Central memory CD8-positive, alpha-beta T cell (primary cell): ENCODE data around the gene EFHD1.

Source experiments
- ATAC-seq: fragments of 150-1000 bp; cut with Tn5 transposase; replicated peaks from 2 replicates; pipeline ENCODE4 v1.10.0; 2022; ENCODE audit warnings: mild to moderate bottlenecking, moderate FRiP score, moderate number of reproducible peaks; ENCODE audit not compliant: poor library complexity, severe bottlenecking; ENCODE audit errors: extremely low read depth
- DNase-seq, 2 donors: peaks; one replicate each; pipeline ENCODE4 v3.0.0; 2021; ENCODE audit warnings: low spot score in 2 of 2
- H3K27ac Mint-ChIP-seq: one replicate; pipeline ENCODE4 v1.8.0; 2022; ENCODE audit warnings: low read depth, mild to moderate bottlenecking, moderate library complexity, mixed read lengths
- H3K27me3 Mint-ChIP-seq: one replicate; pipeline ENCODE4 v1.8.0; 2022; ENCODE audit warnings: mixed read lengths
- H3K36me3 Mint-ChIP-seq: one replicate; pipeline ENCODE4 v1.8.0; 2022; ENCODE audit warnings: mild to moderate bottlenecking, moderate library complexity, mixed read lengths; ENCODE audit not compliant: insufficient read depth
- H3K4me1 Mint-ChIP-seq: one replicate; pipeline ENCODE4 v1.8.0; 2022; ENCODE audit warnings: mixed read lengths
- H3K4me3 Mint-ChIP-seq: one replicate; pipeline ENCODE4 v1.8.0; 2022; ENCODE audit warnings: mild to moderate bottlenecking, moderate library complexity, mixed read lengths
- H3K9me3 Mint-ChIP-seq: one replicate; pipeline ENCODE4 v1.8.0; 2022; ENCODE audit warnings: mixed read lengths

Gene EFHD1

GRCh38 chr2:232643813-232644347, 10.5 kb downstream of the EFHD1 start:
- DNase-seq = no peak
- H3K27ac Mint-ChIP-seq = no peak overlapping the region
- no peaks in the 10 kb centered on the region for H3K9me3 Mint-ChIP-seq
- H3K27me3 Mint-ChIP-seq = peaks cover 19% of the 10 kb centered on the region
- H3K4me3 Mint-ChIP-seq = no peak overlapping the region
- peaks cover 1% of the 10 kb centered on the region for H3K36me3 Mint-ChIP-seq
- no peak for ATAC-seq
- no peaks in the 10 kb centered on the region for H3K4me1 Mint-ChIP-seq

GRCh38 chr2:232645061-232645460, 11.7 kb downstream of the EFHD1 start:
- no peaks in the 10 kb centered on the region for H3K4me1 Mint-ChIP-seq
- H3K4me3 Mint-ChIP-seq = no peak overlapping the region
- peaks cover 9% of the 10 kb centered on the region for H3K27me3 Mint-ChIP-seq
- H3K9me3 Mint-ChIP-seq = no peaks in the 10 kb centered on the region
- H3K27ac Mint-ChIP-seq = no peak overlapping the region
- no peak for ATAC-seq
- no peak for DNase-seq
- H3K36me3 Mint-ChIP-seq = peaks cover 1% of the 10 kb centered on the region

- H3K36me3 Mint-ChIP-seq = peaks cover 1% of the 10 kb centered on the region
- H3K27me3 Mint-ChIP-seq = peaks cover 9% of the 10 kb centered on the region
- no peaks in the 10 kb centered on the region for H3K9me3 Mint-ChIP-seq
- no peak overlapping the region for H3K4me3 Mint-ChIP-seq
- no peak overlapping the region for H3K27ac Mint-ChIP-seq
- DNase-seq (no peak), ATAC-seq (no peak)
- no peaks in the 10 kb centered on the region for H3K4me1 Mint-ChIP-seq
These were observed 13.3 kb downstream of the EFHD1 start for GRCh38 chr2:232646726-232647125.

GRCh38 chr2:232647261-232647660, 13.9 kb downstream of the EFHD1 start:
- H3K4me1 Mint-ChIP-seq = no peaks in the 10 kb centered on the region
- H3K27ac Mint-ChIP-seq = no peak overlapping the region
- peaks cover 9% of the 10 kb centered on the region for H3K27me3 Mint-ChIP-seq
- ATAC-seq = no peak
- H3K36me3 Mint-ChIP-seq = peaks cover 1% of the 10 kb centered on the region
- no peak for DNase-seq
- H3K9me3 Mint-ChIP-seq = no peaks in the 10 kb centered on the region
- H3K4me3 Mint-ChIP-seq = no peak overlapping the region

GRCh38 chr2:232649033-232649432, 15.6 kb downstream of the EFHD1 start:
- ATAC-seq (no peak), DNase-seq (no peak)
- Mint-ChIP-seq H3K27ac (no peak overlapping the region), H3K4me1 (no peaks in the 10 kb centered on the region), H3K4me3 (no peak overlapping the region), H3K27me3 (peaks cover 6% of the 10 kb centered on the region), H3K9me3 (no peaks in the 10 kb centered on the region), H3K36me3 (no peaks in the 10 kb centered on the region)

GRCh38 chr2:232652505-232652851, 19.1 kb downstream of the EFHD1 start:
- Mint-ChIP-seq H3K4me1 (no peaks in the 10 kb centered on the region), H3K27me3 (no peaks in the 10 kb centered on the region), H3K9me3 (no peaks in the 10 kb centered on the region), H3K4me3 (no peak overlapping the region), H3K36me3 (no peaks in the 10 kb centered on the region), H3K27ac (no peak overlapping the region)
- DNase-seq (no peak), ATAC-seq (no peak)

- Mint-ChIP-seq H3K4me1 (no peaks in the 10 kb centered on the region), H3K4me3 (no peak overlapping the region)
These were observed 20.0 kb downstream of the EFHD1 start for GRCh38 chr2:232653441-232653840.

GRCh38 chr2:232655392-232655791, 22.0 kb downstream of the EFHD1 start:
- ATAC-seq (no peak), DNase-seq (no peak)
- Mint-ChIP-seq H3K9me3 (no peaks in the 10 kb centered on the region), H3K36me3 (no peaks in the 10 kb centered on the region), H3K4me1 (no peaks in the 10 kb centered on the region), H3K4me3 (no peak overlapping the region), H3K27me3 (no peaks in the 10 kb centered on the region), H3K27ac (no peak overlapping the region)

More at GRCh38 chr2:232653441-232653840, 20.0 kb downstream of the EFHD1 start:
- no peak for ATAC-seq
- no peaks in the 10 kb centered on the region for H3K9me3 Mint-ChIP-seq
- no peak overlapping the region for H3K27ac Mint-ChIP-seq
- H3K36me3 Mint-ChIP-seq = no peaks in the 10 kb centered on the region
- no peaks in the 10 kb centered on the region for H3K27me3 Mint-ChIP-seq
- no peak for DNase-seq

- no peak overlapping the region for H3K27ac Mint-ChIP-seq
- H3K4me3 Mint-ChIP-seq = no peak overlapping the region
- no peak for ATAC-seq
- no peaks in the 10 kb centered on the region for H3K9me3 Mint-ChIP-seq
- no peaks in the 10 kb centered on the region for H3K4me1 Mint-ChIP-seq
- H3K27me3 Mint-ChIP-seq = peaks cover 9% of the 10 kb centered on the region
- no peaks in the 10 kb centered on the region for H3K36me3 Mint-ChIP-seq
- no peak for DNase-seq
These were observed 24.9 kb downstream of the EFHD1 start for GRCh38 chr2:232658217-232658785.

GRCh38 chr2:232659359-232659758, 26.0 kb downstream of the EFHD1 start:
- Mint-ChIP-seq H3K4me1 (no peaks in the 10 kb centered on the region), H3K36me3 (no peaks in the 10 kb centered on the region), H3K27me3 (peaks cover 9% of the 10 kb centered on the region), H3K9me3 (no peaks in the 10 kb centered on the region), H3K27ac (no peak overlapping the region), H3K4me3 (no peak overlapping the region)
- ATAC-seq (no peak), DNase-seq (no peak)

- Mint-ChIP-seq H3K4me3 (no peak overlapping the region), H3K9me3 (no peaks in the 10 kb centered on the region), H3K27me3 (peaks cover 9% of the 10 kb centered on the region), H3K36me3 (no peaks in the 10 kb centered on the region), H3K4me1 (no peaks in the 10 kb centered on the region), H3K27ac (no peak overlapping the region)
- DNase-seq = no peak
- ATAC-seq = no peak
These were observed 29.3 kb downstream of the EFHD1 start for GRCh38 chr2:232662486-232663260.

GRCh38 chr2:232666051-232666805, 32.8 kb downstream of the EFHD1 start:
- H3K36me3 Mint-ChIP-seq = no peaks in the 10 kb centered on the region
- no peak for ATAC-seq
- DNase-seq = no peak
- no peaks in the 10 kb centered on the region for H3K9me3 Mint-ChIP-seq
- H3K4me1 Mint-ChIP-seq = no peaks in the 10 kb centered on the region
- H3K4me3 Mint-ChIP-seq = no peak overlapping the region
- H3K27me3 Mint-ChIP-seq = peaks cover 26% of the 10 kb centered on the region
- no peak overlapping the region for H3K27ac Mint-ChIP-seq
